HG02759 (cell line): Measurements from ENCODE around the gene IRX4.
"Not testable (repeated sequence)": the region's sequence is repeated elsewhere in the genome, so short reads cannot be mapped to it uniquely, and the experiment has no call there.

Experiments used
- ATAC-seq: cut with Tn5 transposase; IDR thresholded peaks from one replicate; pipeline ENCODE4 v1.9.1; 2021; ENCODE audit warnings: mild to moderate bottlenecking, moderate library complexity; ENCODE audit not compliant: unreplicated experiment

Gene IRX4

GRCh38 chr5:1860949-1861348 lies 21.8 kb downstream of the IRX4 start:
- no peak for ATAC-seq

GRCh38 chr5:1860021-1860610 lies 22.6 kb downstream of the IRX4 start:
- no peak for ATAC-seq

- no peak for ATAC-seq
Observed at GRCh38 chr5:1859099-1859498, 23.6 kb downstream of the IRX4 start.

GRCh38 chr5:1858436-1858835 lies 24.3 kb downstream of the IRX4 start:
- no peak for ATAC-seq

- no peak for ATAC-seq
Observed at GRCh38 chr5:1857256-1857600, 25.5 kb downstream of the IRX4 start.

GRCh38 chr5:1856596-1857255 lies 26.0 kb downstream of the IRX4 start:
- ATAC-seq, result no peak

- ATAC-seq, result no peak
Observed at GRCh38 chr5:1855596-1855995, 27.1 kb downstream of the IRX4 start.

- ATAC-seq, result no peak
Observed at GRCh38 chr5:1855075-1855474, 27.6 kb downstream of the IRX4 start.

GRCh38 chr5:1853531-1853930 lies 29.2 kb downstream of the IRX4 start:
- ATAC-seq, result no peak

- ATAC-seq, result no peak
Observed at GRCh38 chr5:1852324-1852947, 30.3 kb downstream of the IRX4 start.

GRCh38 chr5:1851290-1851934 lies 31.3 kb downstream of the IRX4 start:
- no peak for ATAC-seq

GRCh38 chr5:1850324-1851154 lies 32.2 kb downstream of the IRX4 start:
- no peak for ATAC-seq

GRCh38 chr5:1847611-1848010 lies 35.1 kb downstream of the IRX4 start:
- ATAC-seq, result no peak

- no peak for ATAC-seq
Observed at GRCh38 chr5:1847056-1847455, 35.7 kb downstream of the IRX4 start.

- no peak for ATAC-seq
Observed at GRCh38 chr5:1846583-1846982, 36.1 kb downstream of the IRX4 start.

GRCh38 chr5:1845696-1846095 lies 37.0 kb downstream of the IRX4 start:
- no peak for ATAC-seq

GRCh38 chr5:1844708-1845436 lies 37.9 kb downstream of the IRX4 start:
- ATAC-seq, result no peak

- ATAC-seq, result not testable (repeated sequence)
Observed at GRCh38 chr5:1843761-1844160, 39.0 kb downstream of the IRX4 start.

- no peak for ATAC-seq
Observed at GRCh38 chr5:1842004-1842819, 40.5 kb downstream of the IRX4 start.
